Measurements from ENCODE around the gene UBL4B. TPM values are rescaled to one million over a fixed set of nuclear protein-coding genes. Genes with fewer than 3 reads are reported as not detected.

UBL4B gene
- total and polyA plus RNA-seq, 2 experiments from 2014 or later: not detected

DNA sequence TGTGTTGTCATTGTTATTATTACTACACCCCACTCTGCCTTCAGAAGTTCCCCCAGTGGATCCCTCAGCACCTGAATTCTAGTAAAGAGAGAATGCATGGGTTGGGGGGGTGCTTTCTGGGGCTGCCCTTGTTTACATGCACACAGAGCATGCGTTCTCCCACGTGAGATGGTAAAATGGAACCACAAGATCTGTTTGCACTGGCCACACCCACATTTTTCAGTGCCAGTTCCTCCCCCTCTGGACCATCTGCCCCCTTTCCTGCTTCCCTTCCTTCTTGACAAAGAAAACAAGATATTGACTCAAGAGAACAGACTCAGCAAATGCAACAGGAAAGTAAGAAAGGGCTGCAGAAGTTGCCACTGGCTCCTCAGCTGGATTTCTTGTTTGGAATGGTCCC lies 46.9 kb downstream of the UBL4B start (continued):
- TF ChIP-seq, protein P1, sequence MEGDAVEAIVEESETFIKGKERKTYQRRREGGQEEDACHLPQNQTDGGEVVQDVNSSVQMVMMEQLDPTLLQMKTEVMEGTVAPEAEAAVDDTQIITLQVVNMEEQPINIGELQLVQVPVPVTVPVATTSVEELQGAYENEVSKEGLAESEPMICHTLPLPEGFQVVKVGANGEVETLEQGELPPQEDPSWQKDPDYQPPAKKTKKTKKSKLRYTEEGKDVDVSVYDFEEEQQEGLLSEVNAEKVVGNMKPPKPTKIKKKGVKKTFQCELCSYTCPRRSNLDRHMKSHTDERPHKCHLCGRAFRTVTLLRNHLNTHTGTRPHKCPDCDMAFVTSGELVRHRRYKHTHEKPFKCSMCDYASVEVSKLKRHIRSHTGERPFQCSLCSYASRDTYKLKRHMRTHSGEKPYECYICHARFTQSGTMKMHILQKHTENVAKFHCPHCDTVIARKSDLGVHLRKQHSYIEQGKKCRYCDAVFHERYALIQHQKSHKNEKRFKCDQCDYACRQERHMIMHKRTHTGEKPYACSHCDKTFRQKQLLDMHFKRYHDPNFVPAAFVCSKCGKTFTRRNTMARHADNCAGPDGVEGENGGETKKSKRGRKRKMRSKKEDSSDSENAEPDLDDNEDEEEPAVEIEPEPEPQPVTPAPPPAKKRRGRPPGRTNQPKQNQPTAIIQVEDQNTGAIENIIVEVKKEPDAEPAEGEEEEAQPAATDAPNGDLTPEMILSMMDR (conservative IDR thresholded peaks at IDR 0.05; ENCODE audit: low read depth in 2 of 2): no peak
- TF ChIP-seq JUNB (IDR thresholded peaks at IDR 0.05; ENCODE audit: unreplicated experiment) (no peak), NANOG (IDR thresholded peaks at IDR 0.05; ENCODE audit: borderline replicate concordance) (no peak), POLR2AphosphoS5 (IDR thresholded peaks at IDR 0.05; ENCODE audit: low read depth) (no peak)

DNA sequence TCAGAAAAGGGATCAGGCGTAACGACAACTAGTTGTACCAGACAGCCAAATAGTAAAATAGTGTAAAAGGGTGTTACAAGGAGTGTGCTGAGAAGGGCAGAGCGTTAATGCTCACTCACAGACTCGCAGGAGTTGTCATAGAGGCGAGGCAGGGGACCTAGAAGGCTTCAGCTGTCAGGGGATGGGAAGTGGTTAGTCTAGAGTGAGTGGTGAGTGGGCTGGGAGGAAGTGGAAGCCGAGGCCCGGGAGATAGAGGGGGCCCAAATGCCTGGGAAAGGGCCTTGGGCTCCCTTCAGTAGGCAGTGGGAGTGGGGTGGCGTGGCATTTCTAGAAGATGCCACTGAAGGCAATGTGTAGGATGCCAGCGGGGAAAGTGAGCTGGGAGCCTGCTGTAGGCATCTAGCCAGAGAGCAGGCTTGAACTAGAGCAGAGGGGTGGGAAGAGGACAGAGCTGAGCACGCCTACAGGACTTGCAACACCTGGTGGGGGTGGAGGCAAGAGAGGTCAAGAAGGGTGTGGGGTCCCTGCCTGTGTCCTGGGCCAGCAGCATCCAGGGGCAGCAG lies 48.4 kb downstream of the UBL4B start:
- H3K4me1 ChIP-seq (ENCODE audit: insufficient read depth): no peaks in the 10 kb centered on the region
- H3K9me3 Mint-ChIP-seq: no peaks in the 10 kb centered on the region
- no peak for DNase-seq (ENCODE audit: low spot score)
- H3K4me3 Mint-ChIP-seq: no peak overlapping the region
- H3K4me3 ChIP-seq: no peak overlapping the region
- no peak overlapping the region for H3K27ac ChIP-seq (ENCODE audit: low read depth)
- no peaks in the 10 kb centered on the region for H3K36me3 ChIP-seq (ENCODE audit: insufficient read depth)
- ATAC-seq: no peak
- no peak overlapping the region for H3K4me2 ChIP-seq
- peaks cover 2% of the 10 kb centered on the region; the same call in 1 of the 2 replicates for H3K27me3 ChIP-seq (ENCODE audit: insufficient read depth)
- peaks cover 11% of the 10 kb centered on the region for H3K27me3 Mint-ChIP-seq (ENCODE audit: insufficient read depth, low read depth, poor library complexity)
- peaks cover 5% of the 10 kb centered on the region for H3K4me1 Mint-ChIP-seq
- no peaks in the 10 kb centered on the region for H3F3A ChIP-seq (replicated peaks; ENCODE audit: low read depth)
- no peaks in the 10 kb centered on the region for H3K79me2 ChIP-seq (replicated peaks; ENCODE audit: insufficient read depth)
- no peak overlapping the region for H2AFZ ChIP-seq
- no peaks in the 10 kb centered on the region; the same call in 1 of the 2 replicates for H4K20me1 ChIP-seq (replicated peaks; ENCODE audit: insufficient read depth)
- no peak overlapping the region for H3K27ac Mint-ChIP-seq
- H3K9me2 ChIP-seq (ENCODE audit: insufficient read depth): 0 out of 2 replicates have a peak, but pooled peaks cover 4% of the 10 kb centered on the region
- no peaks in the 10 kb centered on the region for H3K36me3 Mint-ChIP-seq (ENCODE audit: low read depth)
- no peak for TF ChIP-seq ZNF114 (CRISPR knock-in tag; IDR thresholded peaks at IDR 0.05)
- TF ChIP-seq, protein P2, sequence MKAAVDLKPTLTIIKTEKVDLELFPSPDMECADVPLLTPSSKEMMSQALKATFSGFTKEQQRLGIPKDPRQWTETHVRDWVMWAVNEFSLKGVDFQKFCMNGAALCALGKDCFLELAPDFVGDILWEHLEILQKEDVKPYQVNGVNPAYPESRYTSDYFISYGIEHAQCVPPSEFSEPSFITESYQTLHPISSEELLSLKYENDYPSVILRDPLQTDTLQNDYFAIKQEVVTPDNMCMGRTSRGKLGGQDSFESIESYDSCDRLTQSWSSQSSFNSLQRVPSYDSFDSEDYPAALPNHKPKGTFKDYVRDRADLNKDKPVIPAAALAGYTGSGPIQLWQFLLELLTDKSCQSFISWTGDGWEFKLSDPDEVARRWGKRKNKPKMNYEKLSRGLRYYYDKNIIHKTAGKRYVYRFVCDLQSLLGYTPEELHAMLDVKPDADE (IDR thresholded peaks at IDR 0.05): no peak
- no peak for TF ChIP-seq JUNB (IDR thresholded peaks at IDR 0.05; ENCODE audit: unreplicated experiment)
- TF ChIP-seq POLR2AphosphoS5 (IDR thresholded peaks at IDR 0.05; ENCODE audit: low read depth): no peak
- TF ChIP-seq, protein P3, sequence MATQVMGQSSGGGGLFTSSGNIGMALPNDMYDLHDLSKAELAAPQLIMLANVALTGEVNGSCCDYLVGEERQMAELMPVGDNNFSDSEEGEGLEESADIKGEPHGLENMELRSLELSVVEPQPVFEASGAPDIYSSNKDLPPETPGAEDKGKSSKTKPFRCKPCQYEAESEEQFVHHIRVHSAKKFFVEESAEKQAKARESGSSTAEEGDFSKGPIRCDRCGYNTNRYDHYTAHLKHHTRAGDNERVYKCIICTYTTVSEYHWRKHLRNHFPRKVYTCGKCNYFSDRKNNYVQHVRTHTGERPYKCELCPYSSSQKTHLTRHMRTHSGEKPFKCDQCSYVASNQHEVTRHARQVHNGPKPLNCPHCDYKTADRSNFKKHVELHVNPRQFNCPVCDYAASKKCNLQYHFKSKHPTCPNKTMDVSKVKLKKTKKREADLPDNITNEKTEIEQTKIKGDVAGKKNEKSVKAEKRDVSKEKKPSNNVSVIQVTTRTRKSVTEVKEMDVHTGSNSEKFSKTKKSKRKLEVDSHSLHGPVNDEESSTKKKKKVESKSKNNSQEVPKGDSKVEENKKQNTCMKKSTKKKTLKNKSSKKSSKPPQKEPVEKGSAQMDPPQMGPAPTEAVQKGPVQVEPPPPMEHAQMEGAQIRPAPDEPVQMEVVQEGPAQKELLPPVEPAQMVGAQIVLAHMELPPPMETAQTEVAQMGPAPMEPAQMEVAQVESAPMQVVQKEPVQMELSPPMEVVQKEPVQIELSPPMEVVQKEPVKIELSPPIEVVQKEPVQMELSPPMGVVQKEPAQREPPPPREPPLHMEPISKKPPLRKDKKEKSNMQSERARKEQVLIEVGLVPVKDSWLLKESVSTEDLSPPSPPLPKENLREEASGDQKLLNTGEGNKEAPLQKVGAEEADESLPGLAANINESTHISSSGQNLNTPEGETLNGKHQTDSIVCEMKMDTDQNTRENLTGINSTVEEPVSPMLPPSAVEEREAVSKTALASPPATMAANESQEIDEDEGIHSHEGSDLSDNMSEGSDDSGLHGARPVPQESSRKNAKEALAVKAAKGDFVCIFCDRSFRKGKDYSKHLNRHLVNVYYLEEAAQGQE (IDR thresholded peaks at IDR 0.05; ENCODE audit: unreplicated experiment): no peak
- TF ChIP-seq, protein P4, sequence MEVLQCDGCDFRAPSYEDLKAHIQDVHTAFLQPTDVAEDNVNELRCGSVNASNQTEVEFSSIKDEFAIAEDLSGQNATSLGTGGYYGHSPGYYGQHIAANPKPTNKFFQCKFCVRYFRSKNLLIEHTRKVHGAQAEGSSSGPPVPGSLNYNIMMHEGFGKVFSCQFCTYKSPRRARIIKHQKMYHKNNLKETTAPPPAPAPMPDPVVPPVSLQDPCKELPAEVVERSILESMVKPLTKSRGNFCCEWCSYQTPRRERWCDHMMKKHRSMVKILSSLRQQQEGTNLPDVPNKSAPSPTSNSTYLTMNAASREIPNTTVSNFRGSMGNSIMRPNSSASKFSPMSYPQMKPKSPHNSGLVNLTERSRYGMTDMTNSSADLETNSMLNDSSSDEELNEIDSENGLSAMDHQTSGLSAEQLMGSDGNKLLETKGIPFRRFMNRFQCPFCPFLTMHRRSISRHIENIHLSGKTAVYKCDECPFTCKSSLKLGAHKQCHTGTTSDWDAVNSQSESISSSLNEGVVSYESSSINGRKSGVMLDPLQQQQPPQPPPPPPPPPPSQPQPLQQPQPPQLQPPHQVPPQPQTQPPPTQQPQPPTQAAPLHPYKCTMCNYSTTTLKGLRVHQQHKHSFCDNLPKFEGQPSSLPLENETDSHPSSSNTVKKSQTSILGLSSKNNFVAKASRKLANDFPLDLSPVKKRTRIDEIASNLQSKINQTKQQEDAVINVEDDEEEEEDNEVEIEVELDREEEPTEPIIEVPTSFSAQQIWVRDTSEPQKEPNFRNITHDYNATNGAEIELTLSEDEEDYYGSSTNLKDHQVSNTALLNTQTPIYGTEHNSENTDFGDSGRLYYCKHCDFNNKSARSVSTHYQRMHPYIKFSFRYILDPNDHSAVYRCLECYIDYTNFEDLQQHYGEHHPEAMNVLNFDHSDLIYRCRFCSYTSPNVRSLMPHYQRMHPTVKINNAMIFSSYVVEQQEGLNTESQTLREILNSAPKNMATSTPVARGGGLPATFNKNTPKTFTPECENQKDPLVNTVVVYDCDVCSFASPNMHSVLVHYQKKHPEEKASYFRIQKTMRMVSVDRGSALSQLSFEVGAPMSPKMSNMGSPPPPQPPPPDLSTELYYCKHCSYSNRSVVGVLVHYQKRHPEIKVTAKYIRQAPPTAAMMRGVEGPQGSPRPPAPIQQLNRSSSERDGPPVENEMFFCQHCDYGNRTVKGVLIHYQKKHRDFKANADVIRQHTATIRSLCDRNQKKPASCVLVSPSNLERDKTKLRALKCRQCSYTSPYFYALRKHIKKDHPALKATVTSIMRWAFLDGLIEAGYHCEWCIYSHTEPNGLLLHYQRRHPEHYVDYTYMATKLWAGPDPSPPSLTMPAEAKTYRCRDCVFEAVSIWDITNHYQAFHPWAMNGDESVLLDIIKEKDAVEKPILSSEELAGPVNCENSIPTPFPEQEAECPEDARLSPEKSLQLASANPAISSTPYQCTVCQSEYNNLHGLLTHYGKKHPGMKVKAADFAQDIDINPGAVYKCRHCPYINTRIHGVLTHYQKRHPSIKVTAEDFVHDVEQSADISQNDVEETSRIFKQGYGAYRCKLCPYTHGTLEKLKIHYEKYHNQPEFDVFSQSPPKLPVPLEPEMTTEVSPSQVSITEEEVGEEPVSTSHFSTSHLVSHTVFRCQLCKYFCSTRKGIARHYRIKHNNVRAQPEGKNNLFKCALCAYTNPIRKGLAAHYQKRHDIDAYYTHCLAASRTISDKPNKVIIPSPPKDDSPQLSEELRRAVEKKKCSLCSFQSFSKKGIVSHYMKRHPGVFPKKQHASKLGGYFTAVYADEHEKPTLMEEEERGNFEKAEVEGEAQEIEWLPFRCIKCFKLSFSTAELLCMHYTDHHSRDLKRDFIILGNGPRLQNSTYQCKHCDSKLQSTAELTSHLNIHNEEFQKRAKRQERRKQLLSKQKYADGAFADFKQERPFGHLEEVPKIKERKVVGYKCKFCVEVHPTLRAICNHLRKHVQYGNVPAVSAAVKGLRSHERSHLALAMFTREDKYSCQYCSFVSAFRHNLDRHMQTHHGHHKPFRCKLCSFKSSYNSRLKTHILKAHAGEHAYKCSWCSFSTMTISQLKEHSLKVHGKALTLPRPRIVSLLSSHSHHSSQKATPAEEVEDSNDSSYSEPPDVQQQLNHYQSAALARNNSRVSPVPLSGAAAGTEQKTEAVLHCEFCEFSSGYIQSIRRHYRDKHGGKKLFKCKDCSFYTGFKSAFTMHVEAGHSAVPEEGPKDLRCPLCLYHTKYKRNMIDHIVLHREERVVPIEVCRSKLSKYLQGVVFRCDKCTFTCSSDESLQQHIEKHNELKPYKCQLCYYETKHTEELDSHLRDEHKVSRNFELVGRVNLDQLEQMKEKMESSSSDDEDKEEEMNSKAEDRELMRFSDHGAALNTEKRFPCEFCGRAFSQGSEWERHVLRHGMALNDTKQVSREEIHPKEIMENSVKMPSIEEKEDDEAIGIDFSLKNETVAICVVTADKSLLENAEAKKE (CRISPR knock-in tag; IDR thresholded peaks at IDR 0.05): no peak
- no peak for TF ChIP-seq STAT1 (IDR thresholded peaks at IDR 0.05; ENCODE audit: unreplicated experiment)
- no peak for TF ChIP-seq EZH2phosphoT487 (IDR thresholded peaks at IDR 0.05; ENCODE audit: unreplicated experiment)
- TF ChIP-seq EZH2 (IDR thresholded peaks at IDR 0.05; ENCODE audit: low read depth, unreplicated experiment): no peak
- no peak for TF ChIP-seq NANOG (IDR thresholded peaks at IDR 0.05; ENCODE audit: borderline replicate concordance)
- no peak for TF ChIP-seq CREB1 (CRISPR knock-in tag; IDR thresholded peaks at IDR 0.05; ENCODE audit: low read depth)
